CD14-positive monocyte (primary cell): ENCODE measurements around the gene GLI1. TPM values are rescaled to one million over a fixed set of nuclear protein-coding genes. Genes with fewer than 3 reads are reported as not detected.

ENCODE experiments used
- DNase-seq, 3 donors: peaks; one replicate each; pipeline ENCODE4 v3.0.0-alpha.2; 2011 to 2022
- H2AFZ ChIP-seq: 2 replicates; pipeline ENCODE4 v1.6.0; 2012; ENCODE audit warnings: mild to moderate bottlenecking, low read depth, low read length, inconsistent platforms; ENCODE audit not compliant: insufficient read depth, poor library complexity, severe bottlenecking
- H3K27ac ChIP-seq, 2 donors: 1 replicate in 1 of 2; 2 replicates in 1 of 2; pipeline ENCODE4 v1.5.1; 2012 to 2013; ENCODE audit warnings: low read length in 2 of 2, control low read depth in 1 of 2, inconsistent platforms in 1 of 2, low read depth in 1 of 2, mild to moderate bottlenecking in 1 of 2
- H3K27me3 ChIP-seq, 2 donors: one replicate each; pipeline versions ENCODE4 v1.6.0 to v1.6.1; 2011 to 2013; ENCODE audit warnings: low read length in 2 of 2; ENCODE audit not compliant: control insufficient read depth in 2 of 2, insufficient read depth in 2 of 2
- H3K36me3 ChIP-seq, 2 donors: replicated peaks in 1 of 2; 1 replicate in 1 of 2; 2 replicates in 1 of 2; pipeline versions ENCODE4 v1.5.1 to v1.6.1; 2012 to 2013; ENCODE audit warnings: low read length in 2 of 2, control low read depth in 1 of 2, inconsistent platforms in 1 of 2, mild to moderate bottlenecking in 1 of 2; ENCODE audit not compliant: insufficient read depth in 2 of 2, control insufficient read depth in 1 of 2
- H3K4me1 ChIP-seq, 2 donors: 1 replicate in 1 of 2; 2 replicates in 1 of 2; pipeline versions ENCODE4 v1.5.1 to v1.6.1; 2012 to 2013; ENCODE audit warnings: low read length in 2 of 2, control low read depth in 1 of 2, inconsistent platforms in 1 of 2, mild to moderate bottlenecking in 1 of 2, moderate library complexity in 1 of 2; ENCODE audit not compliant: insufficient read depth in 2 of 2, control insufficient read depth in 1 of 2
- H3K4me2 ChIP-seq: replicated peaks from 2 replicates; pipeline ENCODE3; 2012; ENCODE audit warnings: low read length, moderate library complexity, mild to moderate bottlenecking; ENCODE audit not compliant: poor library complexity, severe bottlenecking; ENCODE audit errors: extremely low read depth
- H3K4me3 ChIP-seq, 3 experiments: fragments of 200-600 bp in 1 of 3; sonication (generic) in 1 of 3; replicated peaks in 1 of 3; 1 replicate in 2 of 3; 2 replicates in 1 of 3; pipeline ENCODE4 v1.5.1; 2011 to 2013; ENCODE audit warnings: low read length in 3 of 3, mild to moderate bottlenecking in 3 of 3, control low read depth in 2 of 3, low read depth in 2 of 3, inconsistent platforms in 1 of 3, moderate library complexity in 1 of 3
- H3K79me2 ChIP-seq: 2 replicates; pipeline ENCODE4 v1.6.0; 2012; ENCODE audit warnings: mild to moderate bottlenecking, control low read depth, inconsistent platforms, low read length, moderate library complexity; ENCODE audit not compliant: insufficient read depth
- H3K9ac ChIP-seq: 2 replicates; pipeline ENCODE4 v1.6.0; 2017; ENCODE audit warnings: low read length, mild to moderate bottlenecking; ENCODE audit not compliant: insufficient read depth, poor library complexity, severe bottlenecking
- H3K9me3 ChIP-seq, 2 donors: replicated peaks in 1 of 2; 1 replicate in 1 of 2; 2 replicates in 1 of 2; pipeline versions ENCODE4 v1.5.1 to v1.6.1; 2012 to 2013; ENCODE audit warnings: low read length in 2 of 2, control low read depth in 1 of 2; ENCODE audit not compliant: control insufficient read depth in 1 of 2, insufficient read depth in 1 of 2
- H4K20me1 ChIP-seq: 2 replicates; pipeline ENCODE4 v1.6.0; 2012; ENCODE audit warnings: mild to moderate bottlenecking, low read length, control low read depth, moderate library complexity; ENCODE audit not compliant: insufficient read depth
- H3K27ac Mint-ChIP-seq, 7 donors: one replicate each; pipeline ENCODE4 v1.8.0; 2020; ENCODE audit warnings: mild to moderate bottlenecking in 7 of 7, mixed read lengths in 7 of 7, moderate library complexity in 6 of 7, inconsistent platforms in 2 of 7
- H3K27me3 Mint-ChIP-seq, 3 donors: one replicate each; pipeline ENCODE4 v1.8.0; 2021 to 2022; ENCODE audit warnings: low read depth in 3 of 3, mild to moderate bottlenecking in 3 of 3, mixed read lengths in 3 of 3, moderate library complexity in 3 of 3, inconsistent platforms in 1 of 3
- H3K36me3 Mint-ChIP-seq, 2 donors: one replicate each; pipeline ENCODE4 v1.8.0; 2020; ENCODE audit warnings: mixed read lengths in 2 of 2, inconsistent platforms in 1 of 2, mild to moderate bottlenecking in 1 of 2
- H3K4me1 Mint-ChIP-seq: one replicate; pipeline ENCODE4 v1.8.0; 2020; ENCODE audit warnings: mild to moderate bottlenecking, mixed read lengths
- H3K4me3 Mint-ChIP-seq, 2 donors: one replicate each; pipeline ENCODE4 v1.8.0; 2020; ENCODE audit warnings: mild to moderate bottlenecking in 2 of 2, mixed read lengths in 2 of 2, moderate library complexity in 1 of 2
- H3K9me3 Mint-ChIP-seq, 7 donors: one replicate each; pipeline ENCODE4 v1.8.0; 2020 to 2022; ENCODE audit warnings: mixed read lengths in 7 of 7, mild to moderate bottlenecking in 6 of 7, moderate library complexity in 6 of 7, inconsistent platforms in 2 of 7
- WGBS: methylation state at CpG from one replicate; pipeline ENCODE4 v1.1.5; 2013; ENCODE audit warnings: missing lambda C conversion rate; ENCODE audit not compliant: insufficient coverage; 5-methylcytosine and 5-hydroxymethylcytosine counted together
- intact Hi-C, 2 donors: fragments of 100-400 bp; cut with micrococcal nuclease; formaldehyde crosslinking; loops; one replicate each; pipeline versions ENCODE4 v1.15.0 to v1.15.1; 2023
- polyA plus RNA-seq, 3 donors: library from polyadenylated mRNA; depleted of rRNA in 1 of 3; unstranded in 2 of 3; stranded (reverse) in 1 of 3; fragments of 300-500 nt in 2 of 3; fragments of >200 nt in 1 of 3; fragmentation: Illumina TruSeq in 2 of 3; gene quantifications; 1 replicate in 2 of 3; 2 replicates in 1 of 3; pipeline ENCODE4 v1.2.3, GENCODE V29; 2012 to 2021
- TF ChIP-seq, protein P1 (sequence below): fragments of 200-600 bp; IDR thresholded peaks from one replicate; pipeline ENCODE4 v1.8.0; 2022; ENCODE audit warnings: antibody characterized with exemption, mild to moderate bottlenecking

Gene GLI1
- polyA plus RNA-seq, 3 donors, result 0.05 TPM; not detected in 2

DNA sequence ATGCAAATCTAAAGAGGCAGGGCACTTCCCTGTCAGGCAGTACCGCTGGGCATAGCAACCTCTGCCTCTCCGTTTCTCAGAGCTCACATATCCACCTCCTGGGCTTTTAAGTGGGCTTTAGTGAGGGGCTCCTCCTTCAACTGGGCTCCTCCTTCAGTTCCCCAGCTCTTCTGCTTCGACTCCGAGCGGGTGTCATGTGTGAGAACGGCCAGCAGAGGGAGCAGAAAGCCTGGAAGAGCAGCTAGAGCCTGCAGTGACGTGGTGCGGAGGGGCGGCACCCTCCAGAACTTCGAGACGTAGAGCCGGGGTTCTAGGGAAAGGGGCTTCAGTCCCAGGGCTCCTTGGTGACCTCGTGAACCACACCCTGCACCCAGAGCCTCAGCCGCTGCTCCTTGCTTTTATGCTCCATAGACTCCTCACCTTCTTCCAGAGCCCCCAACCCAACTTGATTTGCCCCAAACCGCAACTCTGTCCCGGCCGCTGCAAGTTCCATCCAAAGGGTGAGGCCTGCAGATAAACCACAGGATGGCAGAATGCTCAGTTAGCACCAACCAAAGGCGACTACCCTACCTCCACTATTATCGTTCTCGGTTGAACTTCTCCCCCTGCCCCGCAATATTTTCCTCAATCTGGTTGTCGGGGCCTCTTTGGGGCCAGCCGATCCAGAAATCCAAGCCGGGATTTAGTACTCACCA, 383 bp upstream of the GLI1 start:
- peaks cover 40 to 52% (median 49%) of the 10 kb centered on the region in 3 donors for H3K27me3 Mint-ChIP-seq
- Histone ChIP-seq H3K4me3 (peak overlapping the region; percentile 67 to 94 (median 84)), H3K27me3 (peaks cover 15 to 20% of the 10 kb centered on the region in 2 donors), H3K4me1 (peaks cover 42 to 59% of the 10 kb centered on the region in 2 donors), H3K79me2 (no peaks in the 10 kb centered on the region), H3K9ac (peak overlapping the region; percentile 74), H3K9me3 (peaks cover 0 to 4% of the 10 kb centered on the region in 2 donors), H2AFZ (peak overlapping the region; percentile 86), H3K4me2 (peak overlapping the region; percentile 89), H3K27ac (peak overlapping the region; percentile 88 to 94), H4K20me1 (no peaks in the 10 kb centered on the region), H3K36me3 (no peaks in the 10 kb centered on the region)
- TF ChIP-seq, protein P1, sequence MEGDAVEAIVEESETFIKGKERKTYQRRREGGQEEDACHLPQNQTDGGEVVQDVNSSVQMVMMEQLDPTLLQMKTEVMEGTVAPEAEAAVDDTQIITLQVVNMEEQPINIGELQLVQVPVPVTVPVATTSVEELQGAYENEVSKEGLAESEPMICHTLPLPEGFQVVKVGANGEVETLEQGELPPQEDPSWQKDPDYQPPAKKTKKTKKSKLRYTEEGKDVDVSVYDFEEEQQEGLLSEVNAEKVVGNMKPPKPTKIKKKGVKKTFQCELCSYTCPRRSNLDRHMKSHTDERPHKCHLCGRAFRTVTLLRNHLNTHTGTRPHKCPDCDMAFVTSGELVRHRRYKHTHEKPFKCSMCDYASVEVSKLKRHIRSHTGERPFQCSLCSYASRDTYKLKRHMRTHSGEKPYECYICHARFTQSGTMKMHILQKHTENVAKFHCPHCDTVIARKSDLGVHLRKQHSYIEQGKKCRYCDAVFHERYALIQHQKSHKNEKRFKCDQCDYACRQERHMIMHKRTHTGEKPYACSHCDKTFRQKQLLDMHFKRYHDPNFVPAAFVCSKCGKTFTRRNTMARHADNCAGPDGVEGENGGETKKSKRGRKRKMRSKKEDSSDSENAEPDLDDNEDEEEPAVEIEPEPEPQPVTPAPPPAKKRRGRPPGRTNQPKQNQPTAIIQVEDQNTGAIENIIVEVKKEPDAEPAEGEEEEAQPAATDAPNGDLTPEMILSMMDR, result peak; percentile 98
- intact Hi-C loops, result loop anchor here (2.0 to 10.0 kb wide), 3 partner anchors 154 to 528 kb away; partner anchors contain the start of gene B4GALNT1 (in 1 of the 2)
- DNase-seq, result peak; percentile 85 to 89 (median 89)
- H3K4me3 Mint-ChIP-seq, result peak overlapping the region; percentile 95
- peaks cover 0 to 6% (median 1%) of the 10 kb centered on the region in 7 donors for H3K9me3 Mint-ChIP-seq
- peak overlapping the region; percentile 96 to 99 (median 97) for H3K27ac Mint-ChIP-seq
- WGBS, result 1% methylated on average over 18 of the region's 24 CpGs
- peaks cover 2 to 3% of the 10 kb centered on the region in 2 donors for H3K36me3 Mint-ChIP-seq
- H3K4me1 Mint-ChIP-seq, result peaks cover 61% of the 10 kb centered on the region

DNA sequence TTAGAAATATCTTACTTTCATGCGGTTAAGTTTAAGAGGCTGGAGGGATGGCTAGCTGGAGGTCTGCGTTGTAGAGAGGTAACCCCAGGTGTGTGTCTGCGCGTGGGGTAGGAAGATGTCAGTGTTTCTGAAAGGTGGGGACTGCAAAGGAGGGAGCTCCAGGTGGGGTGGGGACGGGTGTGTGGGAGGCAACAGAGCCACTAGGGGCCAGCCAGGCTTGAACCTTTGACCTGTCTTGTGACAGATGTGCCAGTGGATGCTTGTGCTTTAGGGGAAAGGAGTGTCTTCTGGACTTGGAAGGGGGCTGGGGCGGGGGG, 841 bp downstream of the GLI1 start:
- Histone ChIP-seq H4K20me1 (peaks cover 3% of the 10 kb centered on the region), H3K79me2 (no peaks in the 10 kb centered on the region), H3K36me3 (no peaks in the 10 kb centered on the region), H3K9me3 (peaks cover 0 to 4% of the 10 kb centered on the region in 2 donors), H3K4me1 (peaks cover 39 to 51% of the 10 kb centered on the region in 2 donors), H3K4me3 (peak overlapping the region in 1 of 3 experiments; percentile 94), H3K4me2 (peak overlapping the region; percentile 89), H2AFZ (no peak overlapping the region), H3K9ac (no peak overlapping the region), H3K27ac (no peak overlapping the region), H3K27me3 (peaks cover 15 to 26% of the 10 kb centered on the region in 2 donors)
- Mint-ChIP-seq H3K27ac (no peak overlapping the region), H3K9me3 (peaks cover 0 to 6% (median 1%) of the 10 kb centered on the region in 7 donors), H3K36me3 (peaks cover 2 to 3% of the 10 kb centered on the region in 2 donors), H3K4me1 (peaks cover 60% of the 10 kb centered on the region), H3K4me3 (peak overlapping the region; percentile 76 to 97), H3K27me3 (peaks cover 47 to 57% (median 51%) of the 10 kb centered on the region in 3 donors)
- TF ChIP-seq, protein P1, result no peak
- DNase-seq, result no peak
- intact Hi-C loops, result loop anchor here in 1 of 2 donors (5.0 kb wide), 1 partner anchor 528 kb away; the partner anchor contains the start of gene SDR9C7
- 3% methylated on average over 5 of the region's 6 CpGs for WGBS
